WTC11 (cell line): ENCODE data around the gene HLF.

Source experiments
- CBFB ChIP-seq: sonication (generic); formaldehyde crosslinking; IDR thresholded peaks from 2 replicates; pipeline ENCODE4 v1.8.1; 2022; ENCODE audit warnings: mild to moderate bottlenecking, low read depth, missing genetic modification reagents
- ELF4 ChIP-seq: sonication (generic); formaldehyde crosslinking; IDR thresholded peaks from 2 replicates; pipeline ENCODE4 v1.8.1; 2022; ENCODE audit warnings: low read depth, mild to moderate bottlenecking, moderate library complexity, missing genetic modification reagents
- FOXJ3 ChIP-seq: sonication (generic); formaldehyde crosslinking; IDR thresholded peaks from 2 replicates; pipeline ENCODE4 v1.9.0; 2021; ENCODE audit warnings: missing genetic modification reagents, mild to moderate bottlenecking, borderline replicate concordance
- FOXP1 ChIP-seq: sonication (generic); formaldehyde crosslinking; IDR thresholded peaks from 2 replicates; pipeline ENCODE4 v1.8.0; 2022; ENCODE audit warnings: missing genetic modification reagents, mild to moderate bottlenecking, moderate library complexity, borderline replicate concordance
- NFE2L1 ChIP-seq: sonication (generic); formaldehyde crosslinking; IDR thresholded peaks from 2 replicates; pipeline ENCODE4 v1.8.1; 2023; ENCODE audit warnings: missing genetic modification reagents
- NR3C1 ChIP-seq: sonication (generic); formaldehyde crosslinking; conservative IDR thresholded peaks from 2 replicates; pipeline ENCODE4 v1.8.1; 2023; ENCODE audit warnings: low read depth, mild to moderate bottlenecking, missing genetic modification reagents
- ZNF121 ChIP-seq: sonication (generic); formaldehyde crosslinking; IDR thresholded peaks from 2 replicates; pipeline ENCODE4 v1.8.0; 2023; ENCODE audit warnings: missing genetic modification reagents
- ZNF232 ChIP-seq: sonication (generic); formaldehyde crosslinking; IDR thresholded peaks from 2 replicates; pipeline ENCODE4 v1.8.0; 2022; ENCODE audit warnings: mild to moderate bottlenecking, missing genetic modification reagents
- ZNF416 ChIP-seq: fragments of 250-450 bp; sonication (Bioruptor Pico); IDR thresholded peaks from 2 replicates; pipeline ENCODE4 v1.9.0; 2021; ENCODE audit warnings: mild to moderate bottlenecking, inconsistent platforms
- TF ChIP-seq, protein P1 (sequence below): fragments of 200-600 bp; IDR thresholded peaks from 2 replicates; pipeline ENCODE4 v1.8.0; 2022; ENCODE audit warnings: antibody characterized with exemption
- TF ChIP-seq, protein P2 (sequence below): sonication (generic); formaldehyde crosslinking; IDR thresholded peaks from 2 replicates; pipeline ENCODE4 v1.8.1; 2023; ENCODE audit warnings: mild to moderate bottlenecking, missing genetic modification reagents, moderate library complexity
- TF ChIP-seq, protein P3 (sequence below): sonication (generic); formaldehyde crosslinking; IDR thresholded peaks from 2 replicates; pipeline ENCODE4 v1.8.1; 2022; ENCODE audit warnings: missing genetic modification reagents, borderline replicate concordance
- TF ChIP-seq, protein P4 (sequence below): sonication (generic); formaldehyde crosslinking; IDR thresholded peaks from 2 replicates; pipeline ENCODE4 v1.8.1; 2022; ENCODE audit warnings: low read depth, mild to moderate bottlenecking, moderate library complexity, missing genetic modification reagents, borderline replicate concordance
- TF ChIP-seq, protein P5 (sequence below): sonication (generic); formaldehyde crosslinking; IDR thresholded peaks from 2 replicates; pipeline ENCODE4 v1.8.0; 2022; ENCODE audit warnings: missing genetic modification reagents

DNA sequence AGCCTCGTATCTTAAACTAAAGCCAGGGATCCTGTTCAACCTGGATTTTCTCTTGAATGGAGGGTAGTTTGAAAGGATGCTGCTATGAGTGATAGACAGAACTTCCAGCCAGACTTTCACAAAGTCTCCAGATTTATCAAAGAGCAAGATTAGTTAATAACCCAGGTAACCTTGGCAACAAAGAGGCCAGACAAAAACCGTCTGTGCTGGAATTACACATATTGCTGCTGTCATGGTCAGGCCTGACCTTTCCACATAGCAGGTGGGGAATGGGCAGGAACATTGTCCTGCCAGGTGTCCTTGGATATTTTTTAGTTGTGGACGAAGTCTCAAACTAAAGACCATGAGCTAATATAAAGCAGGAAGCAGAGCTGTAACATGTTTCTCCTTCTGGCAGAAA, 52.5 kb downstream of the HLF start:
- TF ChIP-seq, protein P1, sequence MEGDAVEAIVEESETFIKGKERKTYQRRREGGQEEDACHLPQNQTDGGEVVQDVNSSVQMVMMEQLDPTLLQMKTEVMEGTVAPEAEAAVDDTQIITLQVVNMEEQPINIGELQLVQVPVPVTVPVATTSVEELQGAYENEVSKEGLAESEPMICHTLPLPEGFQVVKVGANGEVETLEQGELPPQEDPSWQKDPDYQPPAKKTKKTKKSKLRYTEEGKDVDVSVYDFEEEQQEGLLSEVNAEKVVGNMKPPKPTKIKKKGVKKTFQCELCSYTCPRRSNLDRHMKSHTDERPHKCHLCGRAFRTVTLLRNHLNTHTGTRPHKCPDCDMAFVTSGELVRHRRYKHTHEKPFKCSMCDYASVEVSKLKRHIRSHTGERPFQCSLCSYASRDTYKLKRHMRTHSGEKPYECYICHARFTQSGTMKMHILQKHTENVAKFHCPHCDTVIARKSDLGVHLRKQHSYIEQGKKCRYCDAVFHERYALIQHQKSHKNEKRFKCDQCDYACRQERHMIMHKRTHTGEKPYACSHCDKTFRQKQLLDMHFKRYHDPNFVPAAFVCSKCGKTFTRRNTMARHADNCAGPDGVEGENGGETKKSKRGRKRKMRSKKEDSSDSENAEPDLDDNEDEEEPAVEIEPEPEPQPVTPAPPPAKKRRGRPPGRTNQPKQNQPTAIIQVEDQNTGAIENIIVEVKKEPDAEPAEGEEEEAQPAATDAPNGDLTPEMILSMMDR = no peak
- TF ChIP-seq ZNF416 (CRISPR knock-in tag) (no peak), NFE2L1 (CRISPR knock-in tag) (no peak), FOXP1 (CRISPR knock-in tag) (no peak), ZNF232 (CRISPR knock-in tag) (no peak), NR3C1 (CRISPR knock-in tag) (no peak), CBFB (CRISPR knock-in tag) (no peak), FOXJ3 (CRISPR knock-in tag) (no peak), ELF4 (no peak), ZNF121 (CRISPR knock-in tag) (no peak)
- TF ChIP-seq, protein P2, sequence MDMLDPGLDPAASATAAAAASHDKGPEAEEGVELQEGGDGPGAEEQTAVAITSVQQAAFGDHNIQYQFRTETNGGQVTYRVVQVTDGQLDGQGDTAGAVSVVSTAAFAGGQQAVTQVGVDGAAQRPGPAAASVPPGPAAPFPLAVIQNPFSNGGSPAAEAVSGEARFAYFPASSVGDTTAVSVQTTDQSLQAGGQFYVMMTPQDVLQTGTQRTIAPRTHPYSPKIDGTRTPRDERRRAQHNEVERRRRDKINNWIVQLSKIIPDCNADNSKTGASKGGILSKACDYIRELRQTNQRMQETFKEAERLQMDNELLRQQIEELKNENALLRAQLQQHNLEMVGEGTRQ (CRISPR knock-in tag) = no peak
- TF ChIP-seq, protein P3, sequence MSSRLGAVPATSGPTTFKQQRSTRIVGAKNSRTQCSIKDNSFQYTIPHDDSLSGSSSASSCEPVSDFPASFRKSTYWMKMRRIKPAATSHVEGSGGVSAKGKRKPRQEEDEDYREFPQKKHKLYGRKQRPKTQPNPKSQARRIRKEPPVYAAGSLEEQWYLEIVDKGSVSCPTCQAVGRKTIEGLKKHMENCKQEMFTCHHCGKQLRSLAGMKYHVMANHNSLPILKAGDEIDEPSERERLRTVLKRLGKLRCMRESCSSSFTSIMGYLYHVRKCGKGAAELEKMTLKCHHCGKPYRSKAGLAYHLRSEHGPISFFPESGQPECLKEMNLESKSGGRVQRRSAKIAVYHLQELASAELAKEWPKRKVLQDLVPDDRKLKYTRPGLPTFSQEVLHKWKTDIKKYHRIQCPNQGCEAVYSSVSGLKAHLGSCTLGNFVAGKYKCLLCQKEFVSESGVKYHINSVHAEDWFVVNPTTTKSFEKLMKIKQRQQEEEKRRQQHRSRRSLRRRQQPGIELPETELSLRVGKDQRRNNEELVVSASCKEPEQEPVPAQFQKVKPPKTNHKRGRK = no peak
- TF ChIP-seq, protein P4, sequence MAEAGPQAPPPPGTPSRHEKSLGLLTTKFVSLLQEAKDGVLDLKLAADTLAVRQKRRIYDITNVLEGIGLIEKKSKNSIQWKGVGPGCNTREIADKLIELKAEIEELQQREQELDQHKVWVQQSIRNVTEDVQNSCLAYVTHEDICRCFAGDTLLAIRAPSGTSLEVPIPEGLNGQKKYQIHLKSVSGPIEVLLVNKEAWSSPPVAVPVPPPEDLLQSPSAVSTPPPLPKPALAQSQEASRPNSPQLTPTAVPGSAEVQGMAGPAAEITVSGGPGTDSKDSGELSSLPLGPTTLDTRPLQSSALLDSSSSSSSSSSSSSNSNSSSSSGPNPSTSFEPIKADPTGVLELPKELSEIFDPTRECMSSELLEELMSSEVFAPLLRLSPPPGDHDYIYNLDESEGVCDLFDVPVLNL (CRISPR knock-in tag) = no peak
- TF ChIP-seq, protein P5, sequence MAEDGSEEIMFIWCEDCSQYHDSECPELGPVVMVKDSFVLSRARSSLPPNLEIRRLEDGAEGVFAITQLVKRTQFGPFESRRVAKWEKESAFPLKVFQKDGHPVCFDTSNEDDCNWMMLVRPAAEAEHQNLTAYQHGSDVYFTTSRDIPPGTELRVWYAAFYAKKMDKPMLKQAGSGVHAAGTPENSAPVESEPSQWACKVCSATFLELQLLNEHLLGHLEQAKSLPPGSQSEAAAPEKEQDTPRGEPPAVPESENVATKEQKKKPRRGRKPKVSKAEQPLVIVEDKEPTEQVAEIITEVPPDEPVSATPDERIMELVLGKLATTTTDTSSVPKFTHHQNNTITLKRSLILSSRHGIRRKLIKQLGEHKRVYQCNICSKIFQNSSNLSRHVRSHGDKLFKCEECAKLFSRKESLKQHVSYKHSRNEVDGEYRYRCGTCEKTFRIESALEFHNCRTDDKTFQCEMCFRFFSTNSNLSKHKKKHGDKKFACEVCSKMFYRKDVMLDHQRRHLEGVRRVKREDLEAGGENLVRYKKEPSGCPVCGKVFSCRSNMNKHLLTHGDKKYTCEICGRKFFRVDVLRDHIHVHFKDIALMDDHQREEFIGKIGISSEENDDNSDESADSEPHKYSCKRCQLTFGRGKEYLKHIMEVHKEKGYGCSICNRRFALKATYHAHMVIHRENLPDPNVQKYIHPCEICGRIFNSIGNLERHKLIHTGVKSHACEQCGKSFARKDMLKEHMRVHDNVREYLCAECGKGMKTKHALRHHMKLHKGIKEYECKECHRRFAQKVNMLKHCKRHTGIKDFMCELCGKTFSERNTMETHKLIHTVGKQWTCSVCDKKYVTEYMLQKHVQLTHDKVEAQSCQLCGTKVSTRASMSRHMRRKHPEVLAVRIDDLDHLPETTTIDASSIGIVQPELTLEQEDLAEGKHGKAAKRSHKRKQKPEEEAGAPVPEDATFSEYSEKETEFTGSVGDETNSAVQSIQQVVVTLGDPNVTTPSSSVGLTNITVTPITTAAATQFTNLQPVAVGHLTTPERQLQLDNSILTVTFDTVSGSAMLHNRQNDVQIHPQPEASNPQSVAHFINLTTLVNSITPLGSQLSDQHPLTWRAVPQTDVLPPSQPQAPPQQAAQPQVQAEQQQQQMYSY = no peak
